ENCODE results near the gene BCL2L13. TPM values are rescaled to one million over a fixed set of nuclear protein-coding genes. Genes with fewer than 3 reads are reported as not detected.
A peak's percentile ranks its signal among the peaks of the same experiment; 100 is the strongest.

BCL2L13 gene
- polyA plus RNA-seq, 1 experiment = 64.1 TPM

DNA sequence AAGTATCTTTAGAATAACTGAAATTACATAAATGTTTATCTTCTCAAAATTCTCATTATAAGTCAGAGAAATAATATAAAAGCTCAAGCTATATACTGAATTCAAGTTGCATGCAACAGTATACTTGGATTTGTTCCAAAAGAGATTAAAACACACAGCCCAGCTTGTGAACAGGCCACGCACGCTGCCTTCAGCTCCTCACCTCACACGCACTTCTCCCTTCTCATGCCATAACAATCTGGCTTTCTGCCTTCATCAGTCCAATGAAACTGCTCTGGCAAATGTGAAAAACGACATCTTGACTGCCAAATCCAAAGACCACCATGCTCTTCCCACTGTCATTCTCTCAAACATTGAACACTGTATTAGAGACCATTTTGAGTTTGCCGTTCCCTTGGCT lies 32.1 kb upstream of the BCL2L13 start:
- Histone ChIP-seq H3K4me3 (ENCODE audit: low read depth, low read length) (no peak overlapping the region), H3K9me3 (ENCODE audit: control insufficient read depth, insufficient read depth, low read length) (no peaks in the 10 kb centered on the region), H3K27me3 (ENCODE audit: control insufficient read depth, insufficient read depth, low read length) (no peaks in the 10 kb centered on the region), H3K27ac (ENCODE audit: low read depth, low read length) (no peak overlapping the region)
- ChIA-PET CTCF (interaction anchor here (0.6 to 2.5 kb wide), 2 partner anchors 47 to 433 kb away, joined by 3 to 10 read pairs; no protein-coding TSS in a partner anchor), POLR2A (interaction anchor here (1.0 kb wide), 1 partner anchor 33 kb away, joined by 3 read pairs; no protein-coding TSS in a partner anchor)
- DNase-seq (ENCODE audit: low read depth, low spot score) = peak; percentile 16
- TF ChIP-seq, protein P1, sequence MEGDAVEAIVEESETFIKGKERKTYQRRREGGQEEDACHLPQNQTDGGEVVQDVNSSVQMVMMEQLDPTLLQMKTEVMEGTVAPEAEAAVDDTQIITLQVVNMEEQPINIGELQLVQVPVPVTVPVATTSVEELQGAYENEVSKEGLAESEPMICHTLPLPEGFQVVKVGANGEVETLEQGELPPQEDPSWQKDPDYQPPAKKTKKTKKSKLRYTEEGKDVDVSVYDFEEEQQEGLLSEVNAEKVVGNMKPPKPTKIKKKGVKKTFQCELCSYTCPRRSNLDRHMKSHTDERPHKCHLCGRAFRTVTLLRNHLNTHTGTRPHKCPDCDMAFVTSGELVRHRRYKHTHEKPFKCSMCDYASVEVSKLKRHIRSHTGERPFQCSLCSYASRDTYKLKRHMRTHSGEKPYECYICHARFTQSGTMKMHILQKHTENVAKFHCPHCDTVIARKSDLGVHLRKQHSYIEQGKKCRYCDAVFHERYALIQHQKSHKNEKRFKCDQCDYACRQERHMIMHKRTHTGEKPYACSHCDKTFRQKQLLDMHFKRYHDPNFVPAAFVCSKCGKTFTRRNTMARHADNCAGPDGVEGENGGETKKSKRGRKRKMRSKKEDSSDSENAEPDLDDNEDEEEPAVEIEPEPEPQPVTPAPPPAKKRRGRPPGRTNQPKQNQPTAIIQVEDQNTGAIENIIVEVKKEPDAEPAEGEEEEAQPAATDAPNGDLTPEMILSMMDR (IDR thresholded peaks at IDR 0.05; ENCODE audit: low read depth, low read length) = no peak

DNA sequence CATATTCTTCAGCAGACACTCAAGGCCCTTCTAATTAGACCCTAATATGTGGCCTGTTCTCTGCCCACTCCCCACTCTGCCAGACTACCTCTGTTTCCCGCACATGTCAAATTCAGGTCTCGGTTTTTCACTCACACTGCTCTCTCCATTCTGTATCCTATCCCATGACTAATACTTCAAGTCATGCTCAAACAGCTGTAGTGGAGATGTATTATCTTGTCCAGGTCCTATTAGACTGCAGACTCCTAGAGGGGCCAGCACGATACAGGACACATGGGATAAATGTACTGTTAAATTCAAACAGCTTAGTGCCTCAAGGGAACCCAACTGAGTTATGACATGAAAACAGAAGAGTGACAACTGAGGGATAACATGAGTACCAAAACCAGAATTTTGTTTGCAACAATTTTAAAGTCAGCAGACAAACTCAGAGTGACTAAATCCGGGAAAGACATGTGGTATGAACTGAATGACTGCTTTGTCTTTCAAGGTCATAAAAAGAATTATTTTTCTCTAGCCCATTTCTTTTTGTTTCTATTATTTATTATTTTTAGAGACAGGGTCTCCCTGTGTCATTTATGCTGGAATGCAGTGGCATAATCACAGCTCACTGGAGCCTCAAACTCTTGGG lies 30.6 kb upstream of the BCL2L13 start:
- CTCF ChIA-PET = no interaction called here
- DNase-seq (ENCODE audit: low read depth, low spot score) = no peak
- POLR2A ChIA-PET = interaction anchor here (0.9 kb wide), 1 partner anchor 22 kb away, joined by 3 read pairs; no protein-coding TSS in a partner anchor

DNA sequence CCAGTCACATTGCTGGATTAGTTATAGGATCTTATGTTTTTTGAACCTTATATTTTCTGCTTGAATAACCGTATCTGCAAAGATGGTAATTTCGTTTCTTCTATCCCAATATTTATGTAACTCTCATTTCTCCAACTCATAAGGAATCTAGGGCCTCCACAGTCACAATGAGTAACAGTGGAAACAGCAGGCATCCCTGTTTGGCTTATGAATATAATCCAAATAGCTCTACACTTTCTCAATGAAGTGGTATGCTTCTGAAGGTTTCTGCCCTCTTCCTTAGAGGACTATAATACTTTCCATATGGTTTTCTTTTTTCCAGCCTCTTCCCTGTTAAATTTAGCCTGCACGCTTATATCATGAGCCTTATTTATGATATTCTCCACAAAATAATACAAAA lies 26.5 kb upstream of the BCL2L13 start:
- H3K9me3 ChIP-seq (ENCODE audit: control insufficient read depth, insufficient read depth, low read length) = no peaks in the 10 kb centered on the region
- H3K27ac ChIP-seq (ENCODE audit: low read depth, low read length) = no peak overlapping the region
- TF ChIP-seq, protein P1 (IDR thresholded peaks at IDR 0.05; ENCODE audit: low read depth, low read length) = no peak
- ChIA-PET CTCF (interaction anchor here (1.2 kb wide), 1 partner anchor 440 kb away, joined by 6 read pairs; no protein-coding TSS in a partner anchor), POLR2A (no interaction called here)
- no peaks in the 10 kb centered on the region for H3K27me3 ChIP-seq (ENCODE audit: control insufficient read depth, insufficient read depth, low read length)
- DNase-seq (ENCODE audit: low read depth, low spot score) = no peak
- H3K4me3 ChIP-seq (ENCODE audit: low read depth, low read length) = no peak overlapping the region

More for the DNA sequence above, 30.6 kb upstream of the BCL2L13 start:
- Histone ChIP-seq H3K4me3 (ENCODE audit: low read depth, low read length) (no peak overlapping the region), H3K27me3 (ENCODE audit: control insufficient read depth, insufficient read depth, low read length) (no peaks in the 10 kb centered on the region), H3K9me3 (ENCODE audit: control insufficient read depth, insufficient read depth, low read length) (no peaks in the 10 kb centered on the region), H3K27ac (ENCODE audit: low read depth, low read length) (no peak overlapping the region)
- TF ChIP-seq, protein P1 (IDR thresholded peaks at IDR 0.05; ENCODE audit: low read depth, low read length) = no peak

DNA sequence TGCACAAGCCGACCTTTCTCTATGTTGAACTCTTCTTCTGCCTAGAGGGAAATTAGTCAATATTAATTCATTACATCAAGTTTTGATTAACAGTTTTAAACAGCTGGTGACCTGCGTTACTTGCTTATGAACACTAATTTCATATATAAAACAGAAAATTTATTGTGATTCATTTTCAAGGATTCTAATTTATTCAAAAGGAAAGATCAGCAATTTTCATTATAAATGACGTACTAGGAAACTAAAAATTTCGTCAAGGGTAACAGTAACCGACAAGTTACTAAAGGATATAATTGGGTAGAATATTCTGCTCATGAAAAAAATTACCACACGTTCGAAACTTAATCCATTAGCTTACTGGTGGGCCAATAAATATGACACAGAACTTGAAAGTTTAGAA lies 25.3 kb upstream of the BCL2L13 start:
- Histone ChIP-seq H3K9me3 (ENCODE audit: control insufficient read depth, insufficient read depth, low read length) (no peaks in the 10 kb centered on the region), H3K27ac (ENCODE audit: low read depth, low read length) (no peak overlapping the region), H3K4me3 (ENCODE audit: low read depth, low read length) (no peak overlapping the region), H3K27me3 (ENCODE audit: control insufficient read depth, insufficient read depth, low read length) (no peaks in the 10 kb centered on the region)
- TF ChIP-seq, protein P1 (IDR thresholded peaks at IDR 0.05; ENCODE audit: low read depth, low read length) = no peak
- DNase-seq (ENCODE audit: low read depth, low spot score) = no peak
- POLR2A ChIA-PET = no interaction called here
- CTCF ChIA-PET = no interaction called here

DNA sequence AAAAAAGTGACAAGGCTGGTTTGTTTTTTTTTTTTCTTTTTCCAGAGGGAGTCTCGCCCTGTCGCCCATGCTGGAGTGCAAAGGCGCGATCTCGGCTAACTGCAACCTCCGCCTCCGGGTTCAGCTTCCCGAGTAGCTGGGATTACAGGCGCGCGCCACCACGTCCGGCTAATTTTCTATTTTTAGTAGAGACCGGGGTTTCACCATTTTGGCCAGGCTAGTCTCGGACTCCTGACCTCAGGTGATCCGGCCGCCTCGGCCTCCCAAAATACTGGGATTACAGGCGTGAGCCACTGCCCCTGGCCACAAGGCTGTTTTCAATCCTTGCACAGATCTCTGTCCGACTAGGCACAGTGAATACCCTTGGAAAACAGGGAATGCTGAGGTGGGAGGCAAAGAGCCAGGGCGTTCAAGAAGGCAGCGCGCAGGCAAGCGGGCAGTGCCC lies 10.6 kb upstream of the BCL2L13 start:
- no peak for DNase-seq (ENCODE audit: low read depth, low spot score)
- Histone ChIP-seq H3K27ac (ENCODE audit: low read depth, low read length) (peak overlapping the region; percentile 90), H3K27me3 (ENCODE audit: control insufficient read depth, insufficient read depth, low read length) (no peaks in the 10 kb centered on the region), H3K9me3 (ENCODE audit: control insufficient read depth, insufficient read depth, low read length) (peaks cover 3% of the 10 kb centered on the region; the same call in 1 of the 2 replicates), H3K4me3 (ENCODE audit: low read depth, low read length) (peak overlapping the region; percentile 100)
- ChIA-PET CTCF (interaction anchor here (0.7 kb wide), 1 partner anchor 70 kb away, joined by 7 read pairs; no protein-coding TSS in a partner anchor), POLR2A (interaction anchor here (0.8 kb wide), 1 partner anchor 11 kb away, joined by 3 read pairs; no protein-coding TSS in a partner anchor)
- TF ChIP-seq, protein P1 (IDR thresholded peaks at IDR 0.05; ENCODE audit: low read depth, low read length) = no peak

All from AG04450 (cell line).